ENCODE data around the gene EYA2.

EYA2 gene

DNA sequence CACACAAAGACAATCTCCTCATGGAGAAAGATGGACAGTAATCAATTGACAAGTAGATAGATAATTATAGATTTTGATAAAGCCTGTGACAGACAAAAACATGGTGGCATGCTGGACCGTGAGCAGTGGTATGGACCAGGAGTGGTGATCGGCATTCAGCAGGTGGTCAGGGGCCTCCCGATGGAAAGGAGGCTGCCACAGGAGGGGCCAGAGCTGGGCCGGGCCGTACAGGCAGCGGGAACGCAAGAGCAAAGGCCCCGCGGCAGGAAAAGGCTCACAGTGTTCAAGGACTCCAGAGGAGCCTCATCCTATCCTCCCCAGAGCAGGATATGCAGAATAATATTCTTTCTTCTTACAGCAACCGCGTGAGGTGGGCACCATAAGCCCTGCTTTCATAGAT is 123.7 kb downstream of the EYA2 start:
- no peak for DNase-seq (ENCODE audit: low read depth)
- TF ChIP-seq, protein P1, sequence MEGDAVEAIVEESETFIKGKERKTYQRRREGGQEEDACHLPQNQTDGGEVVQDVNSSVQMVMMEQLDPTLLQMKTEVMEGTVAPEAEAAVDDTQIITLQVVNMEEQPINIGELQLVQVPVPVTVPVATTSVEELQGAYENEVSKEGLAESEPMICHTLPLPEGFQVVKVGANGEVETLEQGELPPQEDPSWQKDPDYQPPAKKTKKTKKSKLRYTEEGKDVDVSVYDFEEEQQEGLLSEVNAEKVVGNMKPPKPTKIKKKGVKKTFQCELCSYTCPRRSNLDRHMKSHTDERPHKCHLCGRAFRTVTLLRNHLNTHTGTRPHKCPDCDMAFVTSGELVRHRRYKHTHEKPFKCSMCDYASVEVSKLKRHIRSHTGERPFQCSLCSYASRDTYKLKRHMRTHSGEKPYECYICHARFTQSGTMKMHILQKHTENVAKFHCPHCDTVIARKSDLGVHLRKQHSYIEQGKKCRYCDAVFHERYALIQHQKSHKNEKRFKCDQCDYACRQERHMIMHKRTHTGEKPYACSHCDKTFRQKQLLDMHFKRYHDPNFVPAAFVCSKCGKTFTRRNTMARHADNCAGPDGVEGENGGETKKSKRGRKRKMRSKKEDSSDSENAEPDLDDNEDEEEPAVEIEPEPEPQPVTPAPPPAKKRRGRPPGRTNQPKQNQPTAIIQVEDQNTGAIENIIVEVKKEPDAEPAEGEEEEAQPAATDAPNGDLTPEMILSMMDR (IDR thresholded peaks at IDR 0.05; ENCODE audit: low read depth, low read length) = no peak
- TF ChIP-seq, protein P2, sequence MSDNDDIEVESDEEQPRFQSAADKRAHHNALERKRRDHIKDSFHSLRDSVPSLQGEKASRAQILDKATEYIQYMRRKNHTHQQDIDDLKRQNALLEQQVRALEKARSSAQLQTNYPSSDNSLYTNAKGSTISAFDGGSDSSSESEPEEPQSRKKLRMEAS (IDR thresholded peaks at IDR 0.05; ENCODE audit: low read depth, low read length) = no peak
- TF ChIP-seq POLR2A (IDR thresholded peaks at IDR 0.05; ENCODE audit: extremely low read depth, insufficient read length) (no peak), MYC (IDR thresholded peaks at IDR 0.05; ENCODE audit: low read depth, low read length) (no peak)
- no peak overlapping the region for H3K4me3 ChIP-seq (ENCODE audit: low read depth, low read length)

- DNase-seq (ENCODE audit: low read depth) = no peak
- H3K4me3 ChIP-seq (ENCODE audit: low read depth, low read length) = no peak overlapping the region
- TF ChIP-seq, protein P1 (IDR thresholded peaks at IDR 0.05; ENCODE audit: low read depth, low read length) = no peak
- TF ChIP-seq, protein P2 (IDR thresholded peaks at IDR 0.05; ENCODE audit: low read depth, low read length) = no peak
Measured at GRCh38 chr20:47019121-47019824, 124.6 kb downstream of the EYA2 start.

- TF ChIP-seq, protein P1 (IDR thresholded peaks at IDR 0.05; ENCODE audit: low read depth, low read length) = no peak
- TF ChIP-seq, protein P2 (IDR thresholded peaks at IDR 0.05; ENCODE audit: low read depth, low read length) = no peak
- no peak for TF ChIP-seq MYC (IDR thresholded peaks at IDR 0.05; ENCODE audit: low read depth, low read length)
- no peak for TF ChIP-seq POLR2A (IDR thresholded peaks at IDR 0.05; ENCODE audit: extremely low read depth, insufficient read length)
- DNase-seq (ENCODE audit: low read depth) = no peak
- H3K4me3 ChIP-seq (ENCODE audit: low read depth, low read length) = no peak overlapping the region
Measured at GRCh38 chr20:47020231-47020630, 125.6 kb downstream of the EYA2 start.

DNA sequence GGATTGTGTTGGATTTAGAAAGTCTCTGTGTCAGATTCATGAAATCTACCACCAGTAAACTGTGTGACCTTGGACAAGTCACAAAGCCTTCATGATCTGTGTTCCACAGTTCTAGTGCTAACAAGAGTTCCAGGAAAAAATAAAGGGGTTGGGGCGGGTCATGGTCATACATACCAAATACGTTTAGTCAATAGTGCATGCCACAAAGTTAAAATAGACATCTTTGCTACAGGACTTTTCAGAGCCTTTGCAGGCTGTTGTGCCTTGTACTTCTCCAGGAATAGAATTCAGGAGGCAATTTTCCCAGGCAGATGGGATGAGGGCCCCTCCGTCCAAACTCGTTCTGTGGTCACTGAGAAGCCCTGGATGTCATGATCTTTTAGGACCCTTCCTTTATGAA is 127.2 kb downstream of the EYA2 start:
- DNase-seq (ENCODE audit: low read depth) = no peak
- no peak overlapping the region for H3K4me3 ChIP-seq (ENCODE audit: low read depth, low read length)
- TF ChIP-seq, protein P2 (IDR thresholded peaks at IDR 0.05; ENCODE audit: low read depth, low read length) = no peak
- TF ChIP-seq, protein P1 (IDR thresholded peaks at IDR 0.05; ENCODE audit: low read depth, low read length) = no peak
- TF ChIP-seq MYC (IDR thresholded peaks at IDR 0.05; ENCODE audit: low read depth, low read length) = no peak
- TF ChIP-seq POLR2A (IDR thresholded peaks at IDR 0.05; ENCODE audit: extremely low read depth, insufficient read length) = no peak

- TF ChIP-seq, protein P2 (IDR thresholded peaks at IDR 0.05; ENCODE audit: low read depth, low read length) = no peak
- no peak for TF ChIP-seq MYC (IDR thresholded peaks at IDR 0.05; ENCODE audit: low read depth, low read length)
- TF ChIP-seq POLR2A (IDR thresholded peaks at IDR 0.05; ENCODE audit: extremely low read depth, insufficient read length) = no peak
- TF ChIP-seq, protein P1 (IDR thresholded peaks at IDR 0.05; ENCODE audit: low read depth, low read length) = no peak
- H3K4me3 ChIP-seq (ENCODE audit: low read depth, low read length) = no peak overlapping the region
- DNase-seq (ENCODE audit: low read depth) = no peak
Measured at GRCh38 chr20:47024461-47024937, 129.9 kb downstream of the EYA2 start.

All from NB4 (cell line).